MV-4-11 (cell line): ENCODE measurements around the gene STXBP4.

Experiments
- DNase-seq: peaks from one replicate; lab custom pipeline; 2025; lab: John Stamatoyannopoulos, UW

Gene STXBP4

DNA sequence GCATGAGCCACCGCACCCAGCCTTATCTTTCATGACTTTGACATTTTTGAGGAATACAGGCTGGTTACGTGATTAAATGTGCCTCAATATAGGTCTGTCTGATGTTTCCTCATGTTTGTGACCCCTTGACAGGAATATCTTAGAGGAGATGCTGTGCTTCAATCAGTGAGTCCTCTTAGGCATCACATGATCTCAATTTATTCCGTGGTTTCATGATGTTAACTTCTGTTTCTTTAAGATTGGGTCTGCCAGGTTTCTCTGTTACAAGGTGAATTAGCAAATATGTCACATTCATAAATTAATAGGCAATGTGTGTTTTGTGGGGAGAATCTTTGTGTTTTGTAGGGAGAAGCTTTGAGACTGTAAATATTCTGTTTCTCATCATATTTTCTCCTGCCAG lies 3.3 kb downstream of the STXBP4 start:
- DNase-seq = no peak

DNA sequence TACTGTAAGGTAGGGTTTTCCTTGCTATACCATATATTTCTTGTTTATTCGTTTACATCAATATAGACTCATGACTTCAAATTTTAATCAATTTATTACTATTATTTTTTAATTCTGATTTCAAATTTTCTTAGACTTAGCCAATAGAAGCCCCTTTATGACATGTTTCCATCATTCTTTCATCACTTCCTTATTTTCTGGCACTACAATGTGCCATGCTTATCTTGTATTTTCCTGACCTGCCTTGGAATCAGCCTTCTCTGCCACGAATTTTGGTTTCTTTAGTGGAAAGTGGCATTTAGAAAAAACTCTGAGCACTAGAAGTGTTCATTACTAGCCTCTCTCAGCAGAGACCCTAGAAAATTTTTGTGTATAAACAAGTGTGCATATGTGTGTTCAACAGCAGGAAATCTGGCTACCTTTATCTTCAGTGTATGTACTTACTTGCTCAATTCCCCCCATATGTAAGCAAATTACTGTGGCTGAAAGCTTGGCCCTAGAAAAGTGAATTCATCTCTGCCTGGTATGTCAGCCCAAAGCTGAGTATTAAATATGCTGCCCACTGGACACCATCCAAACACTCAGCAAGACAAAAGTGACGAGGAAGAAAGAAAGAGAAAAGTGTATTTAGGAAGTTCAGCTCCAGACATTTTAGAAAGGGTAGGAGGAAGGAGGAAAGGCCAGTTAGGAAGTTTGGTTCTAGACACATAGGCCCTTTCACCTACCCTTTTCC lies 4.0 kb downstream of the STXBP4 start:
- no peak for DNase-seq

GRCh38 chr17:54974759-54975158 lies 6.2 kb downstream of the STXBP4 start:
- no peak for DNase-seq

GRCh38 chr17:54976316-54976715 lies 7.8 kb downstream of the STXBP4 start:
- DNase-seq = no peak

GRCh38 chr17:54977744-54978143 lies 9.2 kb downstream of the STXBP4 start:
- no peak for DNase-seq

DNA sequence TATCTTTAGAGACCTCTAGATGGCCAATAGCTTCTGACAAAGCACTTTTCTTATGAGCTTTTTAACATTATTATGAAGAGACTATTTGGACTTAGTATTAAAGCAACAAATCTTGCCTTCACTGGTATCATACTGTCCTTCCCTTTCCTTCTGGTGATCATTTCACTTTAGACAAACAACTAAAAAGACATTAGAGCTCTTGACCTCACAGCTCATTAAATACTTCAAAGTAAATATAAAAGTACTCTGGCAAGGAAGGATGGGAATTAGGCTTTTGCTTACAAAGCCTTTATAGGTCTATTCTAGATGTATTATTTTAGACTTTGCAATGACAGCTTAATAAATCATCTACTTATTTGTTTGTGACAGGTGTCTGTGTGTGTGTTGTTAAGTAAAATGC lies 11.1 kb downstream of the STXBP4 start:
- no peak for DNase-seq

DNA sequence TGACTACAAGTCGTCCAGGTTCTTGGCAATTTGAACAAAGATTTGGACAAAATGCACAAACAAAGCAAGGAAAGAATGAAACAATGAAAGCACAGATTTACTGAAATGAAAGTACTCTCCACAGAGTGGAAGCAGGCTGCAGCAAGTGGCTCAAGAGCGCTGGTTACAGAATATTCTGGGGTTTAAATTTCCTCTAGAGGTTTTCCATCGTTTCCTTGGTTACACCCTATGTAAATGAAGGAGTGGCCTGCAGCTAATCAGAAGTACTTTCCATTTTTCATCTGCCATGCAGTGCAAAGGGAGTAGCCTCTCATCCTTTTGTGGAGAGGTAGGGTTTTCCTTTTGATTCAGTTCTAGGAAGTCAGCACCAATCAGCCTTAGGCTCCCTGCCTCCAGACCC lies 11.8 kb downstream of the STXBP4 start:
- no peak for DNase-seq

DNA sequence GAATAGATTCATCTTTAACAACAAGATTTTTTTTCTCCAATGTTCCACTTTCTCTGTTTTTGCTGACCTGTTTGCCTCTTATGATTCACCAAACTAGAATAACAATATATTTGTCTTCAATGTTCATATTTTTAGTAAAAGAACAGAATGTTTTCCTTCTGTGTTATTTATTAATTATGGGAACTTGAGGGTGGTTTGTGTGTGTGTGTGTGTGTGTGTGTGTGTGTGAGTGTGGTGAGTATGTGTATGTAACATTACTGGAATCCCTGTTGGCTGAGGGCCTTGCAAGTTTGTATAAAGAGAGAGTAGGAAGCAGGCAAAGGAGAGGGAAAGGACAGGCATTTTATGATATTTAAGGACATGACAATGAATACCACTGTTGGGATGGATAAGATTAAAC lies 13.8 kb downstream of the STXBP4 start:
- DNase-seq = no peak

DNA sequence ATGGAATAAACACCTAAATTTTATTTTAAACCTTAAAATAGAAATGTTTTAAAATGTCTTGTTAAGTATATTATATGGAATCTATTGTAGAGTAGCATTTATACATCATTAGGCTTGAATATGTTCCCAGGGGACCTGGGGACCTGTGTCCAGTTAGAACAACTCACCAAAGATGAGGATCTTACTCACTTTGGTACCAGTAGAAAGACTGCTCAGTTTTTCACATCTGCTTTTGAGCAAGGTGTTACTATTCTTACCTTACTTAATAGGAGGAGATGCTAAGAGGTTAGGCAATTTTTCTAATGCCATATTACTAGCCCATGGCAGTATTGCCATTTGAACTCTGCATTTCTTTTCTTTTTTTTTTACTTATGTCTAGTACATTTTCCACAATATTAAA lies 14.7 kb downstream of the STXBP4 start:
- DNase-seq = no peak

- DNase-seq = no peak
Measured at GRCh38 chr17:54985476-54985875, 16.9 kb downstream of the STXBP4 start.

- DNase-seq = no peak
Measured at GRCh38 chr17:54990118-54990517, 21.6 kb downstream of the STXBP4 start.

DNA sequence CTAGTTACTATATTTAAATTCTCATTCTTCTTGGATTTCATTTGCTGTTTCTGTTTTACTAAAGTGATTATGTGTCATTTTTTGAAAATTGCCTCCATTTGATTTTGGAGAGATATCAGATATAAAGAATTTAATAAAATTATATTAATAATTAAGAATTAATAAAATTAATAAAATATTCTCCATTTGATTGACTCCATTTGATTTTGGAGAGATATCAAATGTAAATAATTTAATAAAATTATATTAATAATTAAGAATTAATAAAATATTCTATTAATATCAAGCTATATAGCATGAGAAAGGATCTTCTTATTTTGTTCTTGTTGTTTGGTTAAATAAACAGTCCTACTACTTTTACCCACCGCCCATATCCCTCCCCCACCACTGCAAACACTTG lies 23.0 kb downstream of the STXBP4 start:
- no peak for DNase-seq

DNA sequence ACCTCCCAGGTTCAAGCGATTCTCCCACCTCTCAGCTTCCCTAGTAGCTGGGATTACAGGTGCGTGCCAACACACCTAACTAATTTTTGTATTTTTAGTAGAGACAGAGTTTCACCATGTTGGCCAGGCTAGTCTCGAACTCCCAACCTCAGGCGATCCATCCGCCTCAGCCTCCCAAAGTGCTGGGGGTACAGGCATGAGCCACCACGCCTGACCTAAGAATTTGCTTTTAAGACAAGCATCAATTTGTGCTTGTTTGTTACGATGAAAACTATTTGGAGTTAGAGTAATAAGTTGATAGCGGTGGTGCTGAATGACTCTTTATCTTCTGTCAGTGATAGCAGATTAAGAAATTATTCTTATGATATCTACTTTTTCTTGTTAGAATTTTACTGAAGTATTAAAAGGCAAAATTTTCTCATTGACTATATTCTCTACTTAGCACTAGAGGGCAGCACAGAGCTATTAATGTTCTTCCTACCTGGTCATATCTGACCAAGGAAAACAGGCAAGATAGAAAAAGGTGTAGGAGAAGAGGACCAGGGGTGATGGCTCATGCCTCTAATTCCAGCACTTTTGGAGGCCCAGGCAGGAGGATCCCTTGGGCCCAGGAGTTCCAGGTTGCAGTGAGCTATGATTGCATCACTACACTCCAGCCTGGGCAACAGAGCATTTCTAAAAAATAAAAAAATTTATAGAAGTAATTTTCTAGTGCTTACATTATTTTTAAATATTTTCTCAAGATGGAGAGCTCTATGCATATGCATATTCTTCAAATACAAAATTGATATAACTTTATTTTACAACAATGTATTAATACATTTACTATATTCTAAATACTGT lies 24.5 kb downstream of the STXBP4 start:
- DNase-seq = peak; percentile 24

GRCh38 chr17:54996441-54996840 lies 27.9 kb downstream of the STXBP4 start:
- DNase-seq = no peak

- DNase-seq = no peak
Measured at GRCh38 chr17:55002458-55002857, 33.9 kb downstream of the STXBP4 start.

GRCh38 chr17:55004484-55004883 lies 35.9 kb downstream of the STXBP4 start:
- DNase-seq = no peak

GRCh38 chr17:55005520-55005919 lies 37.0 kb downstream of the STXBP4 start:
- peak; percentile 7 for DNase-seq

DNA sequence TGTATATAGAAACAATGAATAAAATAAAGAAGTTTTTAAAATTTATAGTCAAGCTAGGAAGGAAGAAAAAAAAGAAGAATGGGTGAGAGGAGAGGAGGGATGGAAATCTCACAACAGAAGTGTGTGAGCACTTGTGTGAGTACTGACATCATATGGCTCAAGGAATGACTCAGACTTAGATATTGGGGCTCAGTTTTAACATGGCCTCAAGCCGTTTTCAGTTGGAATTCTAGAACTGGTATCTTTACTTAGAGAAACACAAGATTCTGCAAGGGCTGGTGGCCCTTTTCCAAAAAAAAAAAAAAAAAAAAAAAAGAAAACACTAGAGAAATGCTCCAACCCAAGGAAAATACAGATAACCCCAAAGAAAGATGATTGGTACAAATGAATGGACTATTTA lies 55.1 kb downstream of the STXBP4 start:
- DNase-seq = no peak

GRCh38 chr17:55037828-55038227 lies 69.3 kb downstream of the STXBP4 start:
- no peak for DNase-seq

GRCh38 chr17:55038291-55038690 lies 69.7 kb downstream of the STXBP4 start:
- DNase-seq = no peak

GRCh38 chr17:55040611-55041010 lies 72.0 kb downstream of the STXBP4 start:
- no peak for DNase-seq

GRCh38 chr17:55053855-55054254 lies 85.3 kb downstream of the STXBP4 start:
- no peak for DNase-seq

DNA sequence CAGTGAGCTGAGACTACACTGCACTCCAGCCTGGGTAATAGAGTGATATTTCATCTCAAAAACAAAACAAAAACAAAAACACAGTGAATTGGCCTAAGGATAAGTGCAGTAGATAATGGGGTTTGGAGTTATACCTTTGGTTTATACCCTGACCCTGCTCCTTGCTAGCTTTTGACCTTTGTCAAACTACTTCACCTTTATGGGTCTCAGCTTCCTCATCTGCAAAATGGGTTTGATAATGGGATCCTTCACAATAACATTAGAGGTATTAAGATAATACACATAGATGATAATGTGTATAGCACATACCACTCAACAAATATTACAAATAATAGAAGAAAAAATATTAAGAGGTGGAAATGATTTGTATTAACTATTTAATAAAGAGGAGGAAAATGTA lies 85.9 kb downstream of the STXBP4 start:
- no peak for DNase-seq

- DNase-seq = no peak
Measured at GRCh38 chr17:55056526-55056925, 88.0 kb downstream of the STXBP4 start.
